GDM1 (cell line): ENCODE data around the gene PRRC2B.

Experiments
- DNase-seq: peaks from one replicate; lab custom pipeline; 2025; lab: John Stamatoyannopoulos, UW

The PRRC2B gene

DNA sequence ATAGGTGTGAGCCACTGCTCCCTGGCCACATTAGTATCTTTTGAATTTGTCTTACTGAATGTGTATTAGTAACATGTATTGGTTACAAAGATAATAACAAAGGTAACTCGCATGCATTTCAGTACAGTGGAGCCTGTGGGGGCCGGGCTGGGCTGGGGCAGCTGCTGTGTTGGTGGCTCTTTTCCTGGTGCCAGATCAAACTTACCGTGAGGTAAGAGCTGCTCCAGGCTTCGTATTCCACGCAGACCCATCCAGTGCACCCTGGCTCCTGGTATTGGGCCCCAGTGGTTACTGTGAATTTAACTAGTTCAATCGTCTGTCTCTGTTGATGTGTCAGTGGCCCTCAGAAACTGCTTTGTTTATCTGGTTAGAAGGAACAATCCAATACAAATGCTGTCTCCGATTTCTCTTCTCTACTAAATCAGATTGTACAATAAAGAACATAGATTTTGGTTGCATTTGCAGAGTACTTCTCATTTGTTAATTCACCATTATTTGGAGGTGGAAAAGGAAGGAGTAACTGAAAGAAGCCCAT lies 15.6 kb downstream of the PRRC2B start:
- DNase-seq, result no peak

DNA sequence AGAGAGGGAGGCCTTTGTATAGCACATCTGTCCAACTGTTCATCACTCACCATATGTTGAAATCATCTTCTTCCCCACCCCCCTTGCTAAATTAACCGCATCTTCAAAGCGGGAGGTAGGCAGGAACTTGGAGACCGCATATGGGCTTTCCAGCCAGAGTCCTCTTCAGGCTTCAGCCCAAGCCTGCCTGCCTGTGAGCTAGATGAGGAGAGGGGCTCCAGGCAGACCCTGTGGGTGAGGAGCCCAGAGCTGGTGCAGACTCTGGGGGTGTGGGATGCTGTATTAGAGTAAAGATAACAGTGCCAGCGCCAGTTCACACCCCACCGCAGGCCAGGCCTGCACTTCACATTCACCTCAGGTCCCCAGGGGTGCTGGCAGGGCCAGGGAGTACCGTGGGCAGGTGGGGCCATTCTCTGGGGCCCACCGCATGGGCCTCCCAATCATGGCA lies 16.2 kb downstream of the PRRC2B start:
- no peak for DNase-seq

DNA sequence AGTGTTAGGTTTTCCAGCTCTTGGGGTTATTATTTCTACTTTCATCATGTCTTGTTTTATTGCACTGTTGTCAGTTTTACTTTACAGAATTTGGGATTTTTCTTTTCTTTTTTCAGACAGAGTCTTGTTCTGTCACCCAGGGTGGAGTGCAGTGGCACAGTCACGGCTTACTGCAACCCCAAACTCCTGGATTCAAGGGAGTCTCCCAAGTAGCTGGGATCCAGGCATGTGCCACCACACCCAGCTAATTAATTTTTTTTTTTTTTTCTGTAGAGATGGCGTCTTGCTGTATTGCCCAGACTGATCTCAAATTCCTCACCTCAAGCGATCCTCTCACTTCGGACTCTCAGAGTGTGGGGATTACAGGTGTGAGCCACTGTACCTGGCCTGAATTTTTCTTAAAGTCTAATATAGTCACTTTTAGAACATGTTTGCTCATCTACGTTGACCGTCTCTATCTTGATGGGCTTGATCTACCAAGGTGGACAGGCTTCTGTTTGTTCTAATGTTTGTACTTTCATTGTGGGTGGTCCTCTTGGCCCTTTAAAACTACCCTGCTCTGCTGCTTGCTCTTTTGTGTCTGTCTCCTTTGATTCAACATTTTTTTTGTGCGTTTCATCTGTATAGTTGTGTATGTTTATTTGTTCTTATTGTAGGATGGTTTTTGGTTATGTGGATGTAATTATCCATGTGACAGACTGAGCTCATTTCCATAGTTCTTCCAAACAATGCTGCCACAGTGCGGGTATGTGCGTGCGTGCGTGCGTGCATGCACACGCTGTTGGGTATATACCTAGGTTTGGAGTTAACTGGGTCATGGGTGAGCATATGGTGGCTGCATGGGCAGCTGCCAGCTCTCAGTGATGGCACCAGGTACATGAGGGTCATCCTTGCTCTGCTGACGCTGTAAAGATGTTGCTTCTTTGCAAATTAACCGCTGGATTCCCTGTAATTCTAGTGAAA lies 18.1 kb downstream of the PRRC2B start:
- no peak for DNase-seq

DNA sequence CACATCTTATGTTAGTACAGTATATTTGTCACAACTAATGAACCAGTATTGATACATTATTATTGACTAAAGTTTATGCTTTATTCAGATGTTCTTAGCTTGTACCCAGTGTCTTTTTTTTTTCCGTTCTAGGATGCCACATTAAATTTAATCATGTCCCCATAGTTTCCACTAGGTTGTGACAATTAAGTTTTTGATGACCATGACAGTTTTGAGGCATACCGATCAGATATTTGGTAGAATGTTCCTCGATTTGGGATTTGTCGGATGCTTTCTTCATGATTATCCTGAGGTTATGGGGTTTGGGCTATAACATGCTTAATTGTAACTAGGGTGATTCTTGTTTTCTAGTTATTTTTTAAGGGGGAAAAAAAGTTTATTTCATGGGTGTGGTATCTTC lies 22.6 kb downstream of the PRRC2B start:
- DNase-seq, result no peak

DNA sequence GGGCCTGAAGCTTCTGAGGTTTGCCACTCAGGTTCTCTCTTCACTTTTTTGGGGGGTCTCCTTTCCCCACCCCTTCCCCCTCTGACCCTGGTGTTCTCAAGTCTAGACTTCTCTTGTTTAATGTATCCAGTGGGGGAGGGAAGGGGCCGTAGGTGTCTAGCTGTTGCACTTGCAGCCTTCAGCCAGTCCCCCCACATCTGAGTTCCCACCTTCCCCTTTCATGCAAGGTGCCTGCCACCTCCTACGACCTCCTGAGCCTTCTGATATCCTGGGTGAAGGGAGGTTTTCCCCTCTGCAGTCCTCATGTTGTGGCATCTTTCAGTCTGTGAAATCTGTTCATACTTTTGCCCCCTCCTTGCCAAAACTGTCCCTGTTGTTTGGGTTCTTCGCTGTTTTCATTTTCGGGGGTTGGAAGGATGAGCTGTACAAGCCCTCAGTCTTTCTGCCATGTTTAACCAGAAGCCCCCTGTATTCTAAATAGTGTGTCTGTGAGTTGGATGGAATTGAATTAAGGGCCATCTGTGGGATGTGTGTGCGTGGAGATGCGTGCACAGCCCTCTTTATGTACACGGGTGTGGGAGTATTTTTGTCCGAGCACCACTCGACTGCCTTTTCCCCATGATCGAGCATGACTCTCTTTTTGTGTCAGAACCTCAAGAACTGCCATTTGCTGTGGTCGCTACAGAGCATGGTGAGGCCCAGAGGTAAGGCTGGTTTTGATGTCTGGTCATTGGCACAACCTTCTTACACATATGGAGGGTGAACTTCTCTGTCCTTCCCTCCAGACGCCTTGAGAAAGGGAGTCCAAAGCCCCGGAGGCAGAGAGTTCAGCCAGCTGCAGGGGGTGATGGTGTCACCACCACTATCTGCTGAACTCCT lies 23.6 kb downstream of the PRRC2B start:
- DNase-seq, result no peak

DNA sequence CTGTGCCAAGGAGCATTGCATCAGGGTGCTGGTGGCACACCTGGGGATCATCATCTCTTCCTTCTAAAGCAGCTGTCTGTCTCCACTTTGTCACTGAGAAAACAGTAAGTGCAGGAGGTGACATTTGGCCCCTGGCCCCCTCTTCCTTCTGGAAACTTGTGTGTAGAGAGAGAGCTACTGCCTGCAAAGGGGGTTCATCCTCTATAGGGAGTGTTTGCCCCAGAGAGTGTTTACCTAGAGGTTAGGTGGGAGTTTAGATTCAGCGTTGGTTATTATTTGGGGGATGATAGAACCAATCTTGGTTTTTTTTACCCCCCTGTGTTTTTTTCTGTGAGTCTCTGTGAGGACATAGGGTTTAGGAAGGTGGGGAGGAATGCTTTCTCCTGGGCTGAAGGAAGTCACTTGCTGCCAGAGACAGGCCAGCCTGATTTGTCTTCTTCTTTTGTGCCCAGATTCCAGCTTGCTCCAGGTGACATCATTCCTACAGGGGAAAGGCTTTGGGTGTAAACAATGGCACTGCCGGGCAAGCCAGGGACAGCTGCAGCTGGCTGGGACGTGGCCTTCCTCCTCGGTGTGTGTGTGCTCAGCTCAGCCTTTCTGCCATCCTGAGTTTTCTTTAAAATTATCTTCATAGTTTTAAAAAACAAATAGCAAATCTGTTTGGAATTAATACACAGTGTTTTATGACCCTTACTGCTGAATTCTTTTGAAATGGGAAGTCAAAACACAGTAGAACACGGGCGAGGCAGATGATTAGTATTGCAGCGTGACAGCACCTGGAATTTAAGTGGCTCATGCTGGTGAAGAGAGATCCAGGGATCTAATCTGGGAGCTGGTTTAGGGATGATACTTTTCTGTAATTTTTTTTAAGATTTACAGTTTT lies 24.5 kb downstream of the PRRC2B start:
- DNase-seq, result no peak

DNA sequence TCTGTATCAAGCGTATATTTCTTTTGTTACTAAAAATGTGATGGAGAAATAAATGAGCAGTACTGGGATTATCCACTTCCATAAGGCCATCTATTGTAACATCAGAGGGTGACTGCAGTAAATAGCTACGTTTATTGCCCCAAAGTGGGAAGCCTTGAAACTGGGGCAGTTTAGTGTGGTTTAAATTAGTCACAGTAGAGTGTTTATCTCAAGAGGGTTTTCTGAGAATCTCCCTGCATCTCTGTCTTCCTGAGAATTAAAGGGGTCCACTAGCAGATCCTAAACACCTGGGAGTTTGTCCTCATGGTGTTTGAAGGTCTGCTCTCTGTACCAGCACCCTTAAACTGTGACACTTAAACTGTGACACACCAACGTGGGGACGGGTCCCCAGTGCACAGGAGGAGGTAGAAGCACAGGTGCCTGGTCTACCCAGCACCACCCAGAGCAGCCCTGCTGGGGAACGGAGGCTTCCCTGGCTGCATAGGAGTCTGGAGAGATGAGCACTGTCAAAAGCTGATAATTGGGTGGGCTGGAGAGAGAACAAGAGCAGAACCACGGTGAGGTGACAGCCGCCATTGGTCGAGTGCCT lies 25.2 kb downstream of the PRRC2B start:
- no peak for DNase-seq

DNA sequence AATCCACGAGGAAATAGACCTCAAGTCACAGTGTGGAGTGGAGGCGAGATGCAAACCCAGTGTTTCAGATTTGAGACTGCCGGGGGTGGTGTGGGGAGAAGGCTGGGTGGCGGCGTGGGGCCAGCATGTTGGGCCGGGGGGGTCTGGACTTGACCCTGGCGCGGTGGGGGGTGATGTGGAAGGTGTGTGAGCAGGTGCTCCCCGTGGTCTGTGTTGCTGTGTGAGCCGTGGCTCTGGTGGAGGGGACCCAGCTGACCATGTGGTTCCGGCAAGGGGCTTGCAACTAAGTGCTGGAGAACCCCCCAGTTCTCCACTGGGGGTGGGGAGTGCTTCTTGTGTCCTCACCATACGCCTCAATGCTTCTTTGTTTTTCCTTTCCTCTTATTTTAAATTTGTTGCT lies 25.8 kb downstream of the PRRC2B start:
- DNase-seq, result no peak

DNA sequence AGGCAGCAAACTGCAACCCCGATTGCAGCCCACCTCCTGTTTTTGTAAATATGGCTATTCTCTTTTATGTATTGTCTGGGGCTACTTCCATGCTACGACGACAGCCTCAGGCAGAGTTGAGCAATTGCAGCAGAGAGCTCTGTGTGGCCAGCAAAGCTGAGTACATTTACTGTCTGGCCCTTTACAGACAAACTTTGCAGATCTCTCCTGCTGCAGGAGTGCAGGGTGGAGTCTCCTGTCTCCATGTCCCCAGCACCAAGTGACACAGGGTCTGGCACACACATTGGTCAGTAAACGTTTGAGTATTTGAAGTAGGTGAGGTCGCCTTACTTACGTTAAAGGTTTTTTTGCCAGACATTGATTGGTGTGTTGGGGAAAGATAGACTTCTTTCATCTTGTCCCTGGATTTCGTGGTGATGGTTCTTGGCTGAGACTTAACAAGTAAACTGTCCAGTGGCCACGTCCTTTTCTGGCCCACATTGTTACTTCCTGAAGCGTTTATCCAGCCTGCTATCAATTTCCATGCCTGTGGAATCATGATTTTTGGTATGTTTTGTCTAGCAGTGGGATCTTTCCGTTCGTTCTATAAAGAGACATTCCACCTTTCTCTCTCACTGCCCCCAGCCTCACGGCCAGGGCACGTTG lies 27.2 kb downstream of the PRRC2B start:
- DNase-seq, result no peak

DNA sequence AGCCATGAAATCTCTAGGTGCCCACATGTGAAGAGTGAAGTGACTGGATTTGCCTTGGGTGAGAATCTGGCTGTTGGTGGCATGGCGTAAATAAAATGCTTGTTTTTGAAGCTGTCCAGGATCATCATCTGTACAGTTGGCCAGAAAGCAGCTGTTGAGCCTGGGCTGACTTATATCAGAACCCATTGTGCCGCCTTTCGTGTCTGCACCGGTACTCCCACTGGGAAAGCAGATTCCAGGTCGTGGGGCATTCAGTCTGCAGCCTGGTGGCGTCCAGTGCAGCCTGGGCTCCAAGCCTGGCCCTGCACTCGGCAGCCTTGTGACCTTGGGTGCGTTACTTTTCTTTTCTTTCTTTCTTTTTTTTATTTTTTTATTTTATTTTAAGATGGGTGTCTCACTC lies 27.8 kb downstream of the PRRC2B start:
- no peak for DNase-seq

DNA sequence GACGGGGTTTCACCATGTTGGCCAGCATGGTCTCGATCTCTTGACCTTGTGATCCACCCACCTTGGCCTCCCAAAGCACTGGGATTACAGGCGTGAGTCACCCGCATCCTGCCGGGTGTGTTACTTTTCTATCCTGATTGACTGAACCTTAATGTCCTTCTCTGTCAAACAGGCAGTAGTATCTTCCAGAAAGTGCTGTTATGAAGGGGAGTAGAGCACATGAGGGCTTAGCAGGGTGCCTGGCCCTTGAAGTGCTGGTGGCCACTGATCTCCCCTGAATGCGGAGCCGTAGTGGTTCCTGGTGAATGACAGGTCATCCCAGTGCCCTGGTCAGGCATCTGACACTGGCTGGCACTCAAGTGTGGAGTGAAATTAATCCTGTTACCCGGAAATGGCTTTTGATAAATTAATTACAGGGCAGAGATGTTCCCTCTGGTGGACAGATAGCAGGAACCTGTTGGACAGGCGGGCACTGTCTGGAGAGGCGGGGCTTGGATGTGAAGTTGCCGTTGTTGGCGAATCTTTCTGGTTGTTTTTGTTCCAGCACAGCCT lies 28.4 kb downstream of the PRRC2B start:
- no peak for DNase-seq

DNA sequence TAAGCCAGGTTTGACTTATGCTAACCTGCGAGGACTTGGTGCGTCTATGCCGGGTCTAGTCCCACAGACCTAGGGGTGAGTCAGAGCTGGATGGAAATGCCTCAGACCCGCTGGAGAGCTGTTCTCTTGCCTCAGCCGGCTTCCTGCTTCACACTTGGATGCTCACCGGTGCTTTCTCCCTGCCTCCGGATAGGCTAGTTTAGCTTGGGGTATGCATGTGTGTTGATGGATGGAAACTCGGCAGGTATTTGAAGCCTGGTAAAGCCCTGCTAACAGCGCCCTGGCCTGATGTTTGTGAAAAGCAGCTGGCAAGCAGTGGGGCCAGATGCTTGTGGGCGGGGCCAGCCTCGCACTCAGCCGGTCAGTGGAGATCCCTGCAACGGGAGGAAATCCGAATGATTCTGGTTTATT lies 29.3 kb downstream of the PRRC2B start:
- DNase-seq, result no peak

DNA sequence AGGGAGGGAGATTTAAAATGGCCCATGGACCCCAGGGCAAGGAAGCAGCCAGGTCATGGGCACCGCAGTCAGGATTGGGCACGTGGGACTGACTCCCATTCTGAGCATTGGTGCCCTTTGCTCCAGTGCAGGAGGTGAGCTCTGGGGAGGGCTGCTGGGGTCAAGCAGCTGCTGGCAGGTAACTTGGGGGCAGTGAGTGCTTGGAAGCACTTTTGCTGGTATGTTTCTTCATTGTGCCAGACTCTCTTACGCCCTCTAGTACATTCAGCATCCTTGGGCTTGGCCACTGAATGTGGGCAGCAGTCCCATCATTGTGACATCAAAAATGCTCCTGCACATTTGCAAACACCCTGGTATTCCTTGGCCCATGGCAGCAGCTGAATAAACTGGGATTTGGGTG lies 32.7 kb downstream of the PRRC2B start:
- DNase-seq, result no peak

DNA sequence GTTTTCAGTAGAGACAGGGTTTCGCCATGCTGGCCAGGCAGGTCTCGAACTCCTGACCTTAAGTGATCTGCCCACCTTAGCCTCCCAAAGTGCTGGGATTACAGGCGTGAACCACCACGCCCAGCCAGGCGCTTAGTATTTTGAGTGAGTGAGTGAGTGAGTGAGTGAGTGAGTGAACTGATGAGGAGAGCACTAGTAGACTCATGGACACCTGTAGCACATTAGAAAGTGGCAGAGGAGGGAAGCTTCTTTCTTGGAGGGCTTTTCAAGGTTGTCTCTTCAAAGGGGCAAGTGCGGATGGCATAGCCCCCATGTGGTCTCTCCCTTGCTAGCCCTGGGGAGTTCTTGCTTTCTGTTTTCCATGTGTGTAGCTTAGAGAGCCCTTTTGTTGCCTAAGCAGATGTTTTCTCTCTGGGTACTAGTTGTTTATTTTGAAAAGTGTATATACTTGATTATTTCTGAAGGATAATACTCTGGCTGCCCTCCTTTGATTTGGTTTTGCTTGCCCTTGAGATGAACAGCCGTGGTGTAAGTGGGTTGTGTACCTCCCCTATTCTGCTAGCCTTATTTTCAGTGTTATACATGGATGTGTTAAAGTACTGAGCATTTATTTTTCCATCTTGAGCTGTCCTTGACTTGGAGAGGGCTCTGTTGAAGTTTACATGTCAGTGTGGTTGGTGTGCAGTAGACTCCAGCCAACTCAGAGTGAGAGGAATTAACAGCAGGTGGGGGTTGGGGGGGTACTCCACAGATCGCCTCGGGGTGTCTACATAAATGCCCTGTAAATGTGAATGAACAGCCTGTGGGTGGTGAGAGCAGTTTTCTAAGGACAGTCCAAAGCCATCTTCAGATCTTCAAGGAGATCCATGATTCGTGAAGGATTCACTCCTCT lies 35.5 kb downstream of the PRRC2B start:
- no peak for DNase-seq

DNA sequence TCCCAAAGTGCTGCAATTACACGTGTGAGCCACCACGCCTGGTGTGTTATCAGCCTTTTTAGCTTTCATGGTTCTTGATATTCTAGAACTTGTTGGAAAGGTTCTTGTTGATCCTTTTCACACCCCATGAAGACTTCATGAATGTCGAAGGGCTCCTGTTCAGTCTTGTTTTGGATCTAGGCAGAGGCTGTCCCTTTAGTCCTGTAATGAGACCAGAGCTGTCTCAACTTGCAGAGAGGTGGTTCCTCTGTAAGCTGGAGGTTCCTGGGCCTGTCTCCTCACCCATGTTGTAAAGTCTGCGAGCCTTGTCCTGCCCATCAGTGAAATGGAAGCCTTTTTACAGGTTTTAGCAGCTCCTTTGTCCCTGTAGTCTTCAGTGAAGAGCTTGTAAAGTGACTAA lies 38.2 kb downstream of the PRRC2B start:
- DNase-seq, result no peak

DNA sequence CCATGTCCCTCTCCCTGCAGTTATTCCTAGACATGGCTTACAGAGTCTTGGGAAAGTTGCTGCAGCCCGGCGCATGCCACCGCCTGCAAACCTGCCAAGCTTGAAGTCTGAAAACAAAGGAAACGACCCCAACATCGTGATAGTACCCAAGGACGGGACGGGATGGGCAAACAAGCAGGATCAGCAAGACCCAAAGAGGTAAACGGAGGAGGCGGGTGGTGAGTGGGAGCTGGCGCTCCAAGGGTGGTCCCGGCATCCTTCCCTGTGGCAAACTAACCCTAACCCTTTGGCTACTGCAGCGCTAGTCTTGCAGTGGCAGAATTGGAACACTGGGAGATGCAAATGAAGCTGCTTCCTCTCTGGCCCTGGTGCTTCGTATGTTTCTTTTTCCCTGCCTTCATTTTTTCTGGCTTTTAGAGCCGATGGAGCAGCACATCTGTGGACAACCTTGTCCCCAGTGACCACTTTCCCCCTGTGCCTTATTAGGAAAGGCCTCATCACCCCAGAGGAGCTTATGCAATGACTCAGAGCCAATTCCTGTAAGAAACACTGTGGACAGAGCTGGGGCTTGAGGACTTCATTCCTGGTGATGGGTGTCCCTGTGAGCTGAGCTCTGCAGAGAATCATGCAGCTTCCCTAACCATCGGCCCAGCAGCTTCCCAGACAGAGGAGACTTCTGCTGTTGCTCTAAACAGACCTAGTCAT lies 38.9 kb downstream of the PRRC2B start:
- no peak for DNase-seq

DNA sequence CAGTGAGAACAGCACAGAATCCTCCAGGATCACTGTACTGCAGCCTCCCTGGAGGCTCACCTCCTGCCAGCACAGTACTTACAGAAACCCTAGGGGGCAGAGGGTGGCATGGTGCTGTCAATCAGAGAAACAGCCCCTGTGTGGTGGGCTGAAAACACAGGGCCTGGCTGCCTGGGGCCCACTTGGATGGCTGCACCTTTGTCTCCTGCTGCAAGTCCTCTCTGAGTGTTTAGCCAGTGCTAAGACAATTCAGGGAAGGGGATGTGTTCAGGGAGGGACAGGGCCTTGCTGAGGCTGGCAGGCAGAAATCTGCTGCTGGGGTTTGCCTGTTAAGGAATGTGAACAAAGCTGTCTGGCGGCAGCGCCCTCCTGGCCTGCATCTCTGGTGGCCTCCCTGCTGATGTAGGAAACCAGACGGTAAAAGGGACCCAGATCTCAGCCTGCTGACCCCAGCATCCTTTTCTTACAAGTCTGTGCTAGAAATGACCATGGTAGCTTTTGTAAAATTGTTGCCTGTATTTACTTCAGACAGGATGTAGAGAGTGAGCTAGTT lies 39.5 kb downstream of the PRRC2B start:
- no peak for DNase-seq

DNA sequence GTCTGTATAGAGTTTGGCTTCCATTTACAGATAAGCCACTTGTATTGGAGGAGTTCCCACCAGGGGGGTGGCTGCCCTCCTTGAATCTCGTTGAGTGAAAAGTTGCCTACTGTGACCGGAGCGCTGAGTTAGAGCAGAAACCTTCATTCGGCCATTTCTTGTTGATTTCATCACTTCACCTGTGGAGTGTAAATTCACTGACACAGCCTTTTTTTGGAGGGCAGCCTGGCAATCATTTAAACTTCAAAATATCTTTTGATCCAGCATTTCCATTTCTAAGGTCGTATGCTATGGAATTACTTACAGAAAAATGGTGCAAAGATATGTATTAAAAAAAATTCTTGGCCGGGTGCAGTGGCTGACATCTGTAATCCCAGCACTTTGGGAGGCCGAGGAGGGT lies 40.8 kb downstream of the PRRC2B start:
- no peak for DNase-seq
